Left renal pelvis (tissue), 4 donors: ENCODE data around the gene ASB1. TPM values are rescaled to one million over a fixed set of nuclear protein-coding genes. Genes with fewer than 3 reads are reported as not detected.
A peak's percentile ranks its signal among the peaks of the same experiment; 100 is the strongest.
"Not testable (repeated sequence)": the region's sequence is repeated elsewhere in the genome, so short reads cannot be mapped to it uniquely, and the experiment has no call there.

ENCODE experiments used
- DNase-seq, 4 donors: peaks; one replicate each; pipeline ENCODE4 v3.0.0-alpha.2; 2013; ENCODE audit warnings: low read depth in 4 of 4, low spot score in 3 of 4
- polyA plus RNA-seq, 4 donors: library from polyadenylated mRNA; unstranded; fragments of 120-200 nt; gene quantifications; one replicate each; pipeline ENCODE4 v1.2.1, GENCODE V29; 2013; ENCODE audit not compliant: insufficient read length in 4 of 4

The ASB1 gene
- polyA plus RNA-seq, 4 donors = 28.5 to 34.2 (median 29.9) TPM

DNA sequence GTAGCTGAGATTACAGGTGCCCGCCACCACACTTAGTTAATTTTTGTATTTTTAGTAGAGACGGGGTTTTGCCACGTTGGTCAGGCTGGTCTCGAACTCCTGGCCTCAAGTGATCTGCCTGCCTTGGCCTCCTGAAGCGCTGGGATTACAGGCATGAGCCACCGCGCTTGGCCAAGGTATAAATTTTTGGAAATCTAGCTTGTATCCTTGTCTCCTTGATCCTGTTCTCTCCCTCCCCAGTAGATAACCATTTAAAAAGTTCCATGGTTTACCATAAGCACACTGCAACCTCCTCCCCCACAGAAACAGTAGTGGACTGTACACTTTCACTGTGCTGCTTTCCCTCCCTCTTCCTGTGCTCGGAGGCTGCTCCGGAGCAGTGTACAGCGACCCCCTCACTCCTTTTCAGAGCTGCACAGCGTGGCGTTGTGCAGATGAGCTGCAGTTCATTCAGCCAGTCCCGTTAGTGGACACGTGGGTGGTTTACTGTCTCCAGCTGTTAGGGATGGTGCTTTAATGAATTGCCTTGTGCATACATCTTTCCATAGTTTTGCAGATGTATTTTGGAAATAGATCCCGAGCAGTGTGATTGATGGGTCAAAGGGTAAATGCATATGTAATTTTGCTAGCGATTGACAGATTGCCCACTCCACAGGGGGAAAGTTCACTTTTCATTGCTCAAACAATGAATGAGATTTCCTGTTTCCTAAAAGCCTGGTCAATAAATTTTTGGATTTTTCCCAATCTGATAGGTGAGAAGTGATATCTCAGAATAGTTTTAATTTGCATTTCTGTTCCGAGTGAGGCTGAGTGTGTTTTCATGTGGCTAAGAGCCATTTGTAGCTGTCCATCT, 14.8 kb downstream of the ASB1 start:
- DNase-seq = no peak

DNA sequence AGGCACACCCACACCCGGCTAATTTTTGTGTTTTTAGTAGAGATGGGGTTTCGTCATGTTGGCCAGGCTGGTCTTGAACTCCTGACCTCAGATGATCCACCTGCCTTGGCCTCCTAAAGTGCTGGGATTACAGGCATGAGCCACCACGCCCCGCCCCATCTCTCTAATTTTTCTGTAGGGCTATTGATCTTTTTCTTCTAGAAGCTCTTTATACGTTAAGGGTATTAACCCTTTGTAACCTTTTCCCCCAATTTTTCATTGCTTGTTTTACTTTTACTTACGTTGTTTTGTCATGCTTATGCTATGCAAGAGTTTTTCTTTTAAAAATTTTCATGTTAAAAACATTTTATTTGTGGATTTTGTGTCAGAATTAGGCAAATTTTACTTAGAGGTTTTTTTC, 15.5 kb downstream of the ASB1 start:
- not testable (repeated sequence) for DNase-seq

DNA sequence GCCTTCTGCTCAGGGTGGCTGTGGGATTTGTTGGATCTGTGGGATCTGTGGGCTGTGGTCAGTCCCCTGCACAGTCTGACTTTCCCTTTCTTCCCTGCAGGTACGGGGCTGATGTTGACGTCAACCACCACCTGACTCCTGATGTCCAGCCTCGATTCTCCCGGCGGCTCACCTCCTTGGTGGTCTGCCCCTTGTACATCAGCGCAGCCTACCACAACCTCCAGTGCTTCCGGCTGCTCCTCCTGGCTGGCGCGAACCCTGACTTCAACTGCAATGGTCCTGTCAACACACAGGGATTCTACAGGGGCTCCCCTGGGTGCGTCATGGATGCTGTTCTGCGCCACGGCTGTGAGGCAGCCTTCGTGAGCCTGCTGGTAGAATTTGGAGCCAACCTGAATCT, 17.5 kb downstream of the ASB1 start:
- DNase-seq = no peak

DNA sequence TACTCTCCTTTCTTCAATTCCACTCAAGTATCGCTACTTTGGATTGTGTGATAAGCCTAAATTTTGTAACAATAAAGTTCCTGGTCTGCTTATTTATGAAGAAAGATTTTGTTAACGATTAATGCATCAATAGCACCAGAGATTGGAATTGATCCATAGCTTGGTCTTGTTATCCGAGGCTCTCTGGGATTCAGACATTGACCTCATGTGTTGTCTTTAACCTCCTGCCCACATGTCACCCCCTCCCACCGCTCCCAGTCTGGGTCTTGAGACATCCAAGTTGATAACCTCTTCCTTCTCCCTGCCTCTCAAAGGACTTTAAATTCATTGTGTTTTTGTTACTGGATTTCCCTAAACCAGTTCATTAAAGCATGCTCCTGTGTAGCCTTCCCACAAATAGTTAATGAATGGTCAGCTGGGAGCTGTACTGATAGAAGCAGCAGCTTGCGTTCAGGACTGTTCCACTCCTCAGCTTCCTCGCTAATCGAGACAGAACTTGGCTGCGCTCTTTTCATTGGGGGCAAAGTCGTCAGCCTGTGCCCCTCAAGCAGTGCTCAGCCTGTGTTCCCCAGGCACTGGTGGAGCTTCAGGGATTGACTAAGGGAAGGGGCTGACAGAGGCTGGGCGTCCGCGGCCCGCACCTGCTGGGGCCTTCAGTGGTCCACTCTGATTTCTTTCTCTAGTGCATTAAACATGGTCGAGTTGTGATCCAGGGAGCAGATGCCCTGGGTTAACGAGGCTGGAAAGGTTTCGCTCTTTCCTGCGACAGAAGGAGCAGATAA, 18.9 kb downstream of the ASB1 start:
- no peak for DNase-seq

DNA sequence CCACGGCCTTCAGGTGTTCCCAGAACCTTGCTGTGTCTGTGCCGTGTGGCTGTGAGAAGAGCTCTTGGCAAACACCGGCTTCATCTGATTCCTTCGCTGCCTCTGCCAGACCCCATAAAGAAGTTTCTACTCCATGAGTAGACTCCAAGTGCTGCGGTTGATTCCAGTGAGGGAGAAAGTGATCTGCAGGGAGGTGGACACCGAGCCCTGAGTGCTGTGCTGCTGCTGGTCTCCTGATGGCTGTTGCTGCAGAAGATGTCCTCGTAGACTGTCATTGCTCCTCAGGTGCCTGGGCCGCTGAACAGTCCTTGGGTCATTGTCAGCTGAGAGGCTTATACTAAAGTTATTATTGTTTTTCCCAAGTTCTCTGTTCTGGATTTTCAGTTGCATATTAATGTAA, 19.6 kb downstream of the ASB1 start:
- no peak for DNase-seq

DNA sequence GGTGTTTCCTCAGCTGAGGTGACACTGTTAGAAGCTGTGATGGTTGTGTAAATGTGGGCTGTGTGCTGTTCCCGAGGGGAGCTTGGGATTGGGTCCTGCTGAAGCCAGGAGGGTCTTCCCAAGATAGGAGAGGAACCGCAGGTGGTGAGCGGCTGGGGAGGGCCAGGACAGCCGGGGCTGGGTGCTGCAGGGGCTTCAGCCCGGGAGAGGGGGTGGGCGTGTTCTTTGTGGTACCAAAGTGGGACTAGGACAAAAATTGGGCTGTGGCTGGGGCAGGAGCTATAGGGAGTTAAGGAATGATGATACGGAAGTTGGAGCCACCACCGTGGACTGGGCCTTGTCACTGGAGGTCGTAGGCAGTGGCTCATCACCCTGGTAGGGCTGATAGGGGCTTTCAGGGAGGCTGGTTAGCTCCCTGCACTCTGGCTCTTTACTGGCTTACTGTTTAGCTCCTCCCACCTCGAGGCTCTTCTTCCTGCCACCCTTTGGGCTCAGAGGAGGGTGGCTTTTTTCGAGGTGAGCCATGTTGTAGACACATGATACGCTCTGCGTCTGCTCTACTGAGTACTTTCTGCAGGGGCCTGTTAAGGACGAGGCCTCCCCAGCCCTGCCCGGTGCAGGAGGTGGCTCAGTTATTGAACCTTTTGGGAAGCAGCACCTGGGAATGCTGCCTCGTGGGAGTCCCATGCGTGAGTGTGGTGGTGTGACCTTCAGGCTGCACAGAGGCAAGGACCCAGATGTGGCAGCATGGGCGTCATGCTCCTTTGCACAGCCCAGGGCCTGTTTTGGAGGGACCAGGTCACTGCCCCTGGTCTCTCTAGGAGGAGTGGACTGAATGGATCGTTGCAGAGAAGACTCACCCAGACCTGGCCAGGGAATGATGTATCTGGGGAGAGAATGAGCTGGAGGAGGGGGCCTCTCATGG, 21.6 kb downstream of the ASB1 start:
- no peak for DNase-seq

DNA sequence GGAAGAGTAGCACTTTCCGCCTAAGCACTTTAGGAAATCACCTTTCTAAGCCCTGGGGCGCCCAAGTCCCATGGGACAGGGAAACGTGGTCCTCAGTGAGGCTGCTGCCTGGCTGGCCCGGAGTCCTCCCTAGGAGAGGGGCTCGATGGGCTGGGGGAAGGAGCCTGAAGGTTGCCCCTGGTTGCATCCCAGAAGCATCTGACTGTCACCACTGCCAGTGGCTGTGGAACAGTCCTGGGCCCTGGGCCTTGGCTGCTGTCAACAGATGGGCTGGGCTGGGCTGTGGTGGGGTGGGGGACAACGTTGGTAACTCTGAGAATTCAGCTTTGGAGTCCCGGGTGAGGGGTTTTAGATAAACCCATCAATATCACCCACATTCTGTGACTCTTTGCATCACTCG, 22.5 kb downstream of the ASB1 start:
- DNase-seq = no peak

DNA sequence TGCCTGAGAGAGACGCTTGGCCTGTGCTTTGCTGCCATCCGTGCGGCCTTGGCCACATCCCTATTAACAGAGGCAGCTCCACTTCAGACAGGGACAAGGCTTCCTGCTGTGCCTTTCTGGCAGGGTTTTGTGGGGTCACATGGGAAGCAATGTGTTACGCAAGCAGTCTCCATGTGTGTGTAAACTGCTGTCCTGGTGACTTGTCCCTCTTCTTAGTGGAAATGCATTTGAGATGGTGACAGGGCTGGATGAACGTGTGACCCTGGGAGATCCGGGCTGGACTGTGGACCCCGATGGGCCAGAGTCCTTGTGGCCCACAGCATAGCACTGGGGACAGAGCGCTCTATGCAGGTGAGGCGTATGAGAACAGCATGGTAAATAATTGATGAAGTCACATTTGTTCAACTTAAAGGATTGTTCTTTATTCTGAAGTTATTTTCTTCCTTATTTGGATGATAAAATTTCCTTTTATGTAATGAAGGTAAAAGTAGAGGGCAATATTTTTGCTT, 23.2 kb downstream of the ASB1 start:
- DNase-seq = no peak

DNA sequence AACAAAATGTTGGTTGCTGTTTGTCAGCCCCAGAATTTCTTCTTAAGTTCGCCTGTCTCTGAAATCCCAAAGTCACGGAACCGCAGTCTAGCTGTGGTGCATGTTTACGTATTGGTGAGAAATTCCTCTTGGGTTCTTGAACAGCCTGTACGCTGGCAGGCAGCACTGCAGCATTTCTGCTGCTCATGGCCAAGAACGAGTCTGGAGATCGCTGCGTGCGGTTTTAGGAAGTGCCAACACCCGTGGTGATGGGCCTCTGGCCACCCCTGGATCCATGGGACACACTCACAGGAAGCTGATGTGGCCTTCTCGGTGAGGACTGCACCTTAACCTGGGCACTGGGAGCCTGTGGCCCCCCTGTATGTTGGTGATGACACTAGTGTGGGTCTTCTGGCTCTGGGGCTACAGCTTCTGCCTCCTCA, 23.7 kb downstream of the ASB1 start:
- DNase-seq = no peak

DNA sequence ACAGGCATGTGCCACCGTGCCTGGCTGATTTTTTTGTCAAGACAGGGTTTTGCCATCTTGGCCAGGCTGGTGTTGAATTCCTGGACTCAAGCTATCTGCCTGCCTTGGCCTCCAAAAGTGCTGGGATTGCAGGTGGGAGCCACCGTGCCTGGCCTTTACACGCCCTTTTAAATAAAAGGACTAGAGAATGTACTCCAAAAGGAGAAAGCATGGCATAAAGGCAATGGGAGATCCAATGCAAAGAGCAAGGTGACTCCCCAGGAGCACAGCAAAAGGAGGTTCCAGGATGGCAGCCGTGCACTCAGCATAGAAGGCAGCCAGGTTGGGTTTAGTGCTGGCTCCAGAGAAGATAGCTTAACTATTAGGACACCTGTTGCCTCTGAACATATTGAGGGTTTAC, 27.1 kb downstream of the ASB1 start:
- DNase-seq = no peak

DNA sequence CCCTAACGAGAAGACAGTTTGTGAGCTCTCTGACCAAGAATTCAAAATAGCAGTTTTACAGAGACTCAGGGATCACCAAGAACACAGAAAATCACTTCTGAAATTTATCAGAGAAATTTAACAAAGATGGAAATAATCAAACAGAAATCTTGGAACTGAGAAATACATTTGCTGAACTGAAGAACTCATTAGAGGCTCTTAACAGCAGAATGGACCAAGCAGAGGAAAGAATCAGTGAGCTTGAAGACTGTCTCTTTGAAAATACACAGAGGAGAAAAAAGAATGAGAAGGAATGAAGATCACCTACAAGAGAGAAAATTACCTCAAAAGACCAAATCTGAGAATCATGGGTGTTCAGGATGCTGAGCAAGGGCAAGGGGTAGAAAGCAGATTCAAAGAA, 29.7 kb downstream of the ASB1 start:
- no peak for DNase-seq

DNA sequence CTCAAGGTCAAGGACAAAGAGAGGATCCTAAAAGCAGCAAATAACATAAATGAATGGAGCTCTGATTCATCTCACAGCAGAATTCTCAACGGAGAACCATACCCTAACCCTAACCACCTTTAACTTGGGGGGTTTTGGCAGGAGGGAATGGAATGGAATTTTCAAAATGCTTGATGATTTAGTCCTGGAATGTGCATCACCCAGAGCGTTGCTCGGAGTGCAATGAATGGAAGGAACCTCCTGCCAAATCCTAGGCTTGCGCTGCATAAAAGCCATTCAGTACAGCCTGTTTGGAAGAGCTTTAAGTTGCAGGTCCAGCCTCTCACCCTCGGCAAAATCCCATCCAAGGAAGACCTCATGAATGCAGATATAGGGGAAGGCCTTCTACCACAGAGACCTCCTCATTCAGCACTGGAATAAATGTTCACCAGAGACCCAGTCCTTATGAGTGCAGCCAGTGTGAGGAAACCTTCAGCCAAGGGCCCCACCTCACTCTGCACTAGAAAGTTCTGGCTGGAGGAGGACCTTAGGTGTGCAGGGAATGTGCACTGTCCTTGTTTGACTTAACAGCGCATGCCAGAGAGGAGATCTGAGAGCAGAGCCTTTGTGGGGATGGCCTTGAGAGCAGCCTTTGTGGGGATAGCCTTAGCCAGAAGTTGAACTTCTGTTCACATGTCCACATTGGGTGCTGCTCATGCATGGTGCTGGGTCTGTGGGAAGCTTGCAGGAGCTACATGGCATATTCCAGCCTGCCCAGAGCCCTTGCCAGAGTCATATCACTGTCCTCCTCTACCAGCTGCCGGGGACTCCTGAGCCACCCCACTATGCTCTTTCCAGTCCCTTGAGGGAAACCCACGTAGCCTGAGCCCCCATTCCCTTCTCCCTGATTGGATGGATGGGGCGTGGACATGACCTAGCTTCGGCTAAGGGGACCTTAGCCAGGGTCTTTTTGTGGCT, 30.5 kb downstream of the ASB1 start:
- no peak for DNase-seq

DNA sequence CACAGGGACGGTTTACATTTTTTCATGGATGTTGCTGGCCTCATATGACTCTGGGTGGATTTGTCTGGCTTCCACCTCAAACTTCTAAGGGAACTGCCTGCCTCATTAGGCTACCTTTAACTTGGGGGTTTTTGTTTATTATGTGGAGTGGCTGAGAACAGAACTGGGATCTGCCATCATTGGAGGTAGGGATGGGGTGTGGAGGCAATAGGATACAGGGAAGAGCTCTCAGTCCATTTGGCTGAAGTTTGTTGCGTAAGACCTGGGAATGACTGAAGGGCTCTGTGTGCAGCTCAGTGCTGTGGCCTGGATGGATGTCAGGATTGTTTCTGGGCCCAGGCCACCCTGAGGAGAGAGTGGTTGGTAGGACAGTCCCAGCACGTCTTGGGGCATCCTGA, 31.2 kb downstream of the ASB1 start:
- no peak for DNase-seq

DNA sequence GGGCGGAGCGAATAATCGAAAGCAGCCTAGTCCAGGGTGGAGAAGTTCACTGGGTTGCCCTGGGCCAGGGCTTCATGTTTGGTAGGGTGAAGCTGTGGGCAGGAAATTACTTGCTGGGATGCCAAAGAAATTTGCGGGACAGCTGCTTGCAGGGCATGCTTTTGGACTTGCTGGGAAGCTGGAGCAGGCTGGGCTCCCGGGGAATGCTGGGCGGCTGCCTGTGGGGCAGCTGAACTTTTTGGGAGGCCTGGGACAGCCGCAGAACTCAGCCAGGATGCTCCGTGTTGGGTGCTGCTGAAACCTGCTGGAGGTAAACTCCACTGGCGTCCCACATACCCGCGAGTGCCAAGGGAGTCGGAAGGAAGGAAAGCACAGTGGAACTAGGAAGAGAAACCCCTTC, 31.9 kb downstream of the ASB1 start:
- no peak for DNase-seq

DNA sequence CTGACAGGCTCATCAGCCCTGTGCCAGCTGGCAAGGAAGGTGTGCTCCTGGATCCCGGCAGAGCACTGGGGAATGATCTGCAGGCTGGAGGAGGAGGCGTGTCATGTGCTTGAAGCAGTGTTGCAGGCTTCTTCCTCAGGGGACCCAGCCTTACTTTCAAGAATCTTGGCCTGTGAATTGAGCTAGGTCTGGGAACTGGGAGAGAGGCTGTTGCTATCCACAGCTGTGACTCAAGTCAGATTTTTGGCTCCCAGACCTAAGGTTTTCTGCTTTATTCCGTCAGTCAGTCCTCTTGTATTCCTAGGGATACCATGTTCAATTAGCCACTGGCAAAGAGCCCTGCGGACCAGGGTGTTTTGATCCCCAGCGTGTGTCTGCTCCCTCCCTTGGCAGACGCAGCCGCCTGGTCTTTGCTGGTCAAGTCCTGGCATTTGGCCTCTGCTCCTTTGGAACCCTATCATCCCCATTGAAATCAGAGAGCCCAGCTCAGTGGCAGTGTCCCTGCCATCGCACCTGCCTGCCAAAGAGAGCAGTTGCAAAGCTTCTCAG, 32.4 kb downstream of the ASB1 start:
- no peak for DNase-seq

DNA sequence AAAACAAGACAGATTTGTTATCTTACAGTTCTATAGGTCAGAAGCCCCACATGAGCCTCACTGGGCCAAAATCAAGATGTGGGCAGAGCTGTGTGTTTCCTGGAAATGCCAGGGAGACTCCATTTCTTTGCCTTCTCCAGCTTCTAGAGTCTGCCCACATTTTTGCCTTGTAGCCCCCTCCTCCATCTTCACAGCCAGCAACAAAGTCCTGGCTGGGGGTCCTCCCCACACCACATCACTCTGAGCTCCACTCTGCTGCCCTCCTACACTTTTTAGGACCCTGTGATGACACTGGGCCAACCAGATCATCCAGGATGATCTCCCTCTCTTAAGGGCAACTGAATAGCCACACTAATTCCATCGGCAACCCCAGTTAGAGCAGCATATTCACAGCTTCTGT, 34.3 kb downstream of the ASB1 start:
- DNase-seq = no peak

DNA sequence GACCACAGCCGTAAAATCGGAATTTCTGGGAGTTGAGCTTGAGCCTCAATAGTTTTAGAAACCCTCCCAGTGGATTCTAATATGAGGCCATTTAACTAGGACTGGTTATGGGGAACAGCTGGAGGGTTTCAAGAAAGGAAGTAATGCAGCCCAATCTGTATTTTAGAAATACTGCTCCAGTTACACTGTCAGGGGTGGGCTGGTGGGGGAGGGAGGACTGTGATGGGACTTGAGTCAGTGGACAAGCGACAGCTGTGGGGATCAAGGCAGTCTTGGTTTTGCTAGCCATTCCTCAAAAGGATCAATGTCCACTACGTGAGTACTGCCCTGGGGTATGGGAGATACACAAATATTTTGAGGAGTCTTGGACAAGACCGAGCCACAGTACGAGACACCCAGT, 34.8 kb downstream of the ASB1 start:
- DNase-seq = peak in 2 of 4 donors; percentile 28 to 53

DNA sequence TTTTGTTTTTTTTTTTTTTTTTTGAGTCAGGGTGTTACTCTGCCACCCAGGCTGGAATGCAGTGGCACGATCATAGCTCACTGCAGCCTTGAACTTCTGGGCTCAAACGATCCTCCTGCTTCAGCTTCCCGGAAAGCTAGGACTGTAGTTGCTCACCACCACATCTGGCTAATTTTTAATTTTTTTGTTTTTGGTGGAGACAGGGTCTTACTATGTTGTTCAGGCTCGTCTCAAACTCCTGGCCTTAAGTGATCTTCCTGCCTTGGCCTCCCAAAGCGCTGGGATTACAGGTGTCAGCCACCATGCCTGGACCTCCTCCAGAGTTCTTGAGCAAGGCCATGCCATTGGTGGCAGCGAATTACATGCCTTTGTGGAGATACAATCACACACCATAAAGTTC, 35.2 kb downstream of the ASB1 start:
- DNase-seq = no peak

DNA sequence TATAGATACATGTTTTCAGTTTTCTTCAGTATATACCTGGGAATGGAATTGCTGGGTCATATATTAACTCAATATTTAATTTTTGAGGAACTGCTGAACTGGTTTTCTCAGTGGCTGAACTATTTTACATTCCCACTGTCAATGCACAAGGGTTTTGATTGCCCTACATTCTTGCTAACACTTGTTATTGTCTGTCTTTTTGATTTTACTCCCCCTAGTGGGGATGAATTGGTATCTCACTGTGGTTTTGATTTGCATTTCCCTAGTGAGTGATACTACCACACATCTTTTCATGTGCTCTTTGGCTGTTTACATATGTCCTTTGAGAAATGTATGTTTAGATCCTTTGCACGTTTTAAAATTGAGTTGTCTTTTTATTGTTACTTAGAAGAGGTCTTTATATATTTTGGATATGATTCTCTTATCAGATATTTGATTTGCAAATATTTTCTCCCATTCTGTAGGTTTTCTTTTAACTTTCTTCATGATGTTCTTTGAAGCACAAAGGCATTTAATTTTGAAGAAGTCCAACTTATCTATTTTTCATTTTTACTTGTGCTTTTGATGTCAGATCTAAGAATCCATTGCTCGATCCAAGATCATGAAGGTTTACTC, 36.2 kb downstream of the ASB1 start:
- DNase-seq = no peak
